Left renal cortex interstitium (tissue), 4 donors: ENCODE measurements around the gene SPR. TPM values are rescaled to one million over a fixed set of nuclear protein-coding genes. Genes with fewer than 3 reads are reported as not detected.

Experiments used
- DNase-seq, 4 donors: peaks; one replicate each; pipeline ENCODE4 v3.0.0-alpha.2; 2013; ENCODE audit warnings: low read depth in 4 of 4, low spot score in 2 of 4, missing footprints in 1 of 4
- polyA plus RNA-seq, 4 donors: library from polyadenylated mRNA; unstranded; fragments of 120-200 nt; gene quantifications; one replicate each; pipeline ENCODE4 v1.2.1, GENCODE V29; 2013; ENCODE audit not compliant: insufficient read length in 4 of 4

Gene SPR
- 10 to 100 TPM; 10.5 to 12.5 (median 11.7) TPM for polyA plus RNA-seq

DNA sequence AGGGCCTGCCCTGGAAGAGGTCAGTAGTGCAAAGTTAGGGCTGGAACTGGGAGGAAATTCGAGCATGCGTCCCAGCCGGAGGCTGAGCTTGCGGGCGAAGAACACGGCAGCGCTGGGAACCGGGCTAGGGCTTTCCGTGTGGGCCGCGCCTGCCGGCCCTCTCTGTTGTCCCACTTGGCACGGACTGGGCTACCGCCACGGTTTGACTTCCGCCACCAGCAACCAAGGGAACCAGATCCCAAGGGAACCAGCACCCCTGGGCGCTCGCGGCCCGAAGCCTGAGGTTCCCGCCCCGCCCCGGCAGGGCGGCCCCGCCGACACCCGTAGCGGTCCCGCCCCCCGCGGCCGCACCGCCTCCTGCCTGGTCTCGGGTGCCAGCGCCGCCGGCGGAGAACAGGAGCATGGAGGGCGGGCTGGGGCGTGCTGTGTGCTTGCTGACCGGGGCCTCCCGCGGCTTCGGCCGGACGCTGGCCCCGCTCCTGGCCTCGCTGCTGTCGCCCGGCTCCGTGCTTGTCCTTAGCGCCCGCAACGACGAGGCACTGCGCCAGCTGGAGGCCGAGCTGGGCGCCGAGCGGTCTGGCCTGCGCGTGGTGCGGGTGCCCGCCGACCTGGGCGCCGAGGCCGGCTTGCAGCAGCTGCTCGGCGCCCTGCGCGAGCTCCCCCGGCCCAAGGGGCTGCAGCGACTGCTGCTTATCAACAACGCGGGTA is at the start of gene SPR:
TSS of gene SPR (plus strand) at position 377 of the 708 bp plus-strand sequence. CDS start at position 402, 25 bp downstream.
- peak in 1 of 4 donors; percentile 29 for DNase-seq

DNA sequence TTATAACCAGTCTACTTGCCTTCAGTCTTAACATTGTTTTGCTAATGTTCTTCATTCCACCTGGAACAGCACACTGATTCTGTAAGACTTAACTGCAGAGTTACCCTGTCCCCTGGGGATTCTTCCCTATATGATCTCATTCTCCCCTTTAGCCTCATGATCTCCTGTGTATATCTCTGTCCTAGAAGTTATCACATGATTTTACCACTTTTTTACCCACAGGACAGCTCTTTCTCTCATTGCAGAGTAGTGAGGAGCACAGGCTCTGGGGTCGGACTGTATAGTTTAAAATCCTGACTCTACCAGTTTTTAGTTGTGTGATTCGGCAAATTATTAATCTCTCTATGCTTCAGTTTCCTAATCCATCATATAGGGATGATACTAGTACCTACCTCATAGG is 47.1 kb upstream of the SPR start:
- no peak for DNase-seq

DNA sequence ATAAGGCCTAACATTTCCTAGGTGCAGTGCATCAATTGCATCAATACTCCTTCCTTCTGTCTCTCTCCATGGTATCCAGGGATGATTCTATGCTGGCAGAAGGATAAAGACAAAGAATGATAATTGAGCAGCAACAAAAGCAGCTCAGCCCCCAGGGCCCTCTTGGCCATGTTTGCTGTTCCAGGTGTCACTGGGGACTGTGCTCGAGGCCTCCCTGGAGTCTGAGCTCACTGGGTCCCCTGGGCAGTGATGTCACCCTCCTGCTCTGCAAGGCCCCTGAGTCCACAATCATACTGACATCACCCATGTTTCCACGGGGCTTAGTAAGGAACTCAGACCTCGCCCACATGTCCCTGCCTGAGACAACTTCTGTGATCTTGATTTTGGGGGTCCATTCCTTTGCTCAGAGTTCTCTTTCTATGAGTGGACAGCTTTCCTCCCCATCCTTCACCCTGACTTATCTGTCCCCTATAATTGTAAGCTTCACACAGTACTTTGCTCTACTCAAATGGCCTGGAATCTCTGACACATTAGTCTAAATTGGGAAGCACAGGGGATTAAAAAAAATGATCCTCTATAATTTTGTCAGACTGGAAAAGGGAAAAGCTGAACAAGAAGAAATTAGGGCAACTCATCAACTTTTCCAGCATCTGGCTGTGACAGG is 45.6 kb upstream of the SPR start:
- no peak for DNase-seq

DNA sequence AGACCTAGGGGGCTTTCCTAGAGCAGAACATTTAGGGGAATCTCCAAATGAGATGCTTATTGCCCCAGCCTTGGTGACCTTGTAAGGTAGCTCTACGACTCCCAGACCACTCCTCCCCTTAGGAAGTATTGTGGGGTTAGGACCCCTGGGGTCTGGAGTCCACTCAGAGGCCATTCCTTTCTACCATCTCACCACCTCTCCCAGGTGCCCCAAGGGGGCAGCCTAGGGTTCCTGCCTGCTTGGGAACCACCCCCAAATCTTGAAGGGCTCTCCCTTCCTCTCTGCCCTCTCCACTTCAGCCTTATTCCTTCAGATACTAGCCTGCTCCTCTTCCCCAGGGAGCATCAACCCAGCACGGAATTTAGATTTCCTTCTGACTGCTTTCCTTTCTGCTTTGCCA is 43.9 kb upstream of the SPR start:
- DNase-seq, result no peak

DNA sequence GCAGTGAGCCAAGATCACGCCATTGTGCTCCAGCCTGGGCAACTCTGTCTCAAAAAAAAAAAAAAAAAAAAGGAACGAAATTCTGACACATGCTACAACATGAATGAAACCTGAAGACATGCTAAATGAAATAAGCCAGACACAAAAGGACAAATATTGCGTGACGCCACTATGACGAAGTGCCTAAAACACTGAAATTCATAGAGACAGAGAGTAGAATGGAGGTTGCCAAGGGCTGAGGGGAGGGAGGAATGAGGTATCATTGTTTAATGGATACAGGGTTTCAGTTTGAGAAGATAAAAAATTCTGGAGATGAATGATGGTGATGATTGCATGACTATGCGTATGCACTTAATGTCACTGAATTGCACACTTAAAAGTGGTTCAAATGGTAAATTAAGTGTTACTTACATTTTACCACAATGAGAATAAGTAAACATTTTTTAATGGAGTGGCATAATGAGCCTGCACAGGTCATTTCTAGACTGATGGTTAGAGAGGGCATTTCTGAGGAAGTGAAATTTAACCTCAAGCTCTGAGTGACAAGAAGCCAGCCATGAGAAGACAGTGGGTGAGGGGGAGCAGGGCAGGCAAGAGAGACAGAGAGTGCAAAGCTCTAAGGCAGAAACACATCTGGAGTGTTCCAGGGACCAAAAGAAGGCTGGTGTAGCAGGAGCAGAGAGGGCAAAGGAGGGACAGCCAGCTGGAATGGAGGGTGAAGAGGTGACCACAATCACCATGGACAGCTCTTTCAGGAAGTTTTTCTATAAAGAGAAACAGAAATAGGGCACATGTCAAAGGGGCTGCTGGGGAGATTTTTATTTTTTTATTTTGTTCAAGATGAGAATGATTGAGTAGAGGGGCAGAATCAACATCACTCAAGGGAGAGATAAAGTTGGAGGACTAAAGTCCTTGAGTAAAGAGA is 40.8 kb upstream of the SPR start:
- DNase-seq, result no peak

DNA sequence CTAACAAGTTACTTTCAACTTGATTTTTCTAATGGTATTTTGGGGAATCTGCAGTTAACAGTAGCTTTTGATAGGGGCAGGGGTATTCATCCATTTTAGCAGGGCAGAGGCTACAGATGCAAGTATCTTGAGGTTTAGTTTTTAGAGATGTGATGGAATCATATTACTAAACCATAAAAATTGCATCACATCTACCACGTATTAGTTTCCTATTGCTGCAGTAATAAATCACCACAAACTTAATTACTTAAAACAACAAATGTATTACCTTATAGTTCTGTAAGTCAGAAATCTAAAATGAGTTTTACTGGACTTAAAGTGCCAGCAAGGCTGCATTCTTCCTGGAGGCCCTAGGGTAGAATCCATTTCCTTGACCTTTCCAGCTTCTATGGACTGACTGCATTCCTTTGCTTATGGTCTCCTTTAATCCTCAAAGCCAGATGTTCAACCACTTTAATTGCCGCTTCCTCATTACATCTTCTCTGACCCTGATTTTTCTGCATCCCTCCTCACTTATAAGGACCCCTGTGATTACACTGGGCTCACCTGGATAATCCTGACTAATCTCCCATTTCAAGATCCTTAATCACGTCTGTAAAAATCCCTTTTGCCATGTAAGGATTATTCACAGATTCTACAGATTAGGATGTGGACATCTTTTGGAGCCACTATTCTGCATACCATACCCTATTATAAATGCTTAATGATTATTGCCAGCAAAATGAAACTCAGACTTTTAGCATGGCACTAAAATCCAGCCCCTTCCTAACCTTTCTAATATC is 39.5 kb upstream of the SPR start:
- no peak for DNase-seq

DNA sequence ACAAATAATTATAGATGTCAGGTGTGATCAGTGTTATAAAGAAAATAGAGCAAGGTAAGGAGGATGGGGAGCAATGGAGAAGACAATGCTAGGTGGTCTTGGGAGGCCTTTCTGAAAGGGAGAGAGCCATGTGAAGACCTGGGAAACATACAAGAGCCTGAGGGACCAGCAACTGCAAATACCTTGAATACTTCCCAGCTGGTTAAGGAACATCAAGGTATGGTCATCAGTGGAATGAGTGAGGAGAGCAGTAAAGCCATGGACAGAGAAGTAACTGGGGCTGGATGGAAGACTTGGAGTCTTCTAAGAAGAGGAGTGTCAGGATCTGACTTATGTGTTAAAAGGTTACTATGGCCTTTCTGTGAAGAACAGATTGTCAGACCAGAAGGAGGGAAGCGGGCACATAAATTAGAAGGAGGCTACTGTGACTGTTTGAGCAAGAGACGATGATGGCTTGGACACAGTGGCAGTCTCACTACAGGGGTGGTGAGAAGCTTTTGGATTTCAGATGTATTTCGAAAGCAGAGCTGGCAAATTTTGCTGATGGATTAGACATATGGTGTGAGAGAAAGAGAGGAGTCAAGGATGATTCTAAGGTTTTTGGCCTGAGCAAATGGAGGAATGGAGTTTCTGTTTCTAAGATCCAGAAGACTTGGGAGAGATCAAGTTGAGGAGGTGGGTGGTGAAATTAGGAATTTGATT is 38.6 kb upstream of the SPR start:
- DNase-seq, result no peak

DNA sequence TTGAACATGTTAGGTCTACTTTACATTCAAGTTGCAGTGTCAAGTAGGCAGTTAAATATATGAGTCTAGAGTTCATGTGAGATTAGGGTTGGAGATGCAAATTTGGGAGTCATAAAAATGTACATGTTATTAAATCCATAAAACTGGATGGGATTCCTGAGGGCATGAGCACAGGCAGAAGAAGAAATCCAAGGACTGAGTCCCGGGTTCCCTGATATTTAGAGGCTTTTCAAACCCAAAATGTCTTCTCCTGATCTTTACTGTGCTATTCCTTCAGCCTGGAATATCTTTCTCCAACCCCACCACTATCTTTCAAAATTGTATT is 38.1 kb upstream of the SPR start:
- no peak for DNase-seq

DNA sequence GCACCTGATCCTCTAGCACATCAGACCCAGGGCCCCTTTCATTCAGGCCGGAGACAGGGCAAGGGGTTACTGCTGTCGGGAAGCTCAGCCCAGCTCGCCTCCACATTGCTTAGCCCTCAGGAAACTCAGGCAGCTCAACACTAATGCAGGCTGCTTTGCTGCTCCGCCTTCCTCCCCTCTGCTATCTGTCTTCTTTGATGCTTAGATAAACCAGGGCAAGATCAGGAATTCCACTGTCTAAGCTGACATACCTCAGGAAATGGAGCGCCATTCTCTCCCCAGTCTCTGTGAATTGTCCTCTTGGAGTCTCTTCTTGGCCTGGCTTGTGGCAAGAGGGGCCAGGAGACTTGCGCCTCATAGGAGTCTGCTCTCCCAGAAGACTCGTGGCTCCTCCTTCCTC is 35.9 kb upstream of the SPR start:
- DNase-seq, result no peak

DNA sequence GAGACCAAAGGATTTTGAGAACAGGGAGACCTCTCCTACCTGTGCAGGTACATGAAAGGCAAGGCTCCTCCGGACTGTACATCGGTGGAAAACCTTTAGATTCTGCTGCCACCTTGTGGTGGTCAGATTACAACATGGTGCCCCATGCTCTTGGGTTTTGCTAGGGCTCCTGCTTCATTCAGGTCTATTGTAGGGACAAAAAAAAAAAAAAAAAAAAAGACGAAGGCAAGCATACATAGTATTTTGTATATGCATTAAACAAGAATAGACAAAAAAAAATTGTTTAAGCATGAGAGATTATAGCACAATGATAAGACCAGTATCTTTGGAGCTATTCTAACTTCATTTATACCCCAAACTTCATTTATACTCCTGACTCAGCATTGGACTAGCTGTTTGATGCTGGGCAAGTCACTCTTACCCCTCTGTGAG is 27.4 kb upstream of the SPR start:
- peak in 3 of 4 donors; percentile 26 to 47 (median 34) for DNase-seq

DNA sequence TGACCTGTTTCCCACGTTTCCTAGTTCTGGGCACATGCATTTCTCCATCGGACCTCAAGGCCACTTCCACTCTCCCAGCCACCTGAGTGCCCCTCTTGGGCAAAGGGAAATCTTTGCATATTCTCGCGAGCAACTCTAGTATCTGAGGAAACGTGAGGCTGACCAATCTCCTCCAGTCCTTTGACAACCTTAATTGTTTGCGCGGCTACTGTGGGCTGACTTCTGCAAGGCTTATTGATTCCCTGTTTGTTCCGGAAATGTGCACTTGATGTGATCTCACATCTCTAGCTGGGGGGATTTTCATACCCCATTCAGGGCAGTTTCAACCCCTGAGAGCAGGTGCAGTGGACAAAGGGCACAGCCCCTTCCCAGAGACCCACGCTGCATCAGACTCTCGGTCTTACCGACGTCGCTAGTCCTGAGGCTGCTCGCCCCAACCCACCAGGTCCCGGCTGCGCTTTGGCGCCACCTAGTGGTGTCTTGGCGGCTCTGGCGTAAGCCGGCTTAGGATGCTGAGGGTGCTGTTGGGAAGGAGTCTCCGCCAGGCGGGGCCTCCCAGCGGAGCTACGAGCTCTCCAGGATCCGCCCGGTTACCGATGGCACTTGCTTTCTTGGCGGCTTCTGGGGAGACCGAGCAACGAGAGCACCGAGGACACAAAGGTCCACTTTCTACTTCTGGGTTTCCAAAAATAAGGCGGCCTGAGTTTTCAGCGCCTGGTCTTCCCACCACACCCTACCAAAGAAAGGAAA is 24.8 kb upstream of the SPR start:
- DNase-seq, result peak; percentile 58 to 88 (median 78)

DNA sequence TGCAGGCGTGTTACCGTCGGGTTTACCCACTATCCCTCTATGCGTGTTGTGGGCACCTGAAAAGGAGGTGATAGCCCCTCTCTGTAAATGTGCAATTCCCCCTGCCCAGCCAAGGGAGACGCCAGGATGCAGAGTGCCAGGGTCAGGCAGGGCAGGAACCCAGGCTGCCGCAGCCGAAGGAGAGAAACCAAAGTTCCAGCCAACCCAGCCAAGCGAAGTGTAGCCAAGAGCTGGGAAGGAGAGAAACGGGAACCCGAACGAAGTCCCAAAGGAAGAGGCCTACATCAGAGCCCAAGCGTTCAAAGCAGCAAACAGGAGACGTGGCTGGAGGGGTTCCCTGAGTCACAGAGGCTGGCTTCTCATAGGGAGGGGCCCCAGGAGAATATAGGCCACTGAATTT is 24.2 kb upstream of the SPR start:
- no peak for DNase-seq

DNA sequence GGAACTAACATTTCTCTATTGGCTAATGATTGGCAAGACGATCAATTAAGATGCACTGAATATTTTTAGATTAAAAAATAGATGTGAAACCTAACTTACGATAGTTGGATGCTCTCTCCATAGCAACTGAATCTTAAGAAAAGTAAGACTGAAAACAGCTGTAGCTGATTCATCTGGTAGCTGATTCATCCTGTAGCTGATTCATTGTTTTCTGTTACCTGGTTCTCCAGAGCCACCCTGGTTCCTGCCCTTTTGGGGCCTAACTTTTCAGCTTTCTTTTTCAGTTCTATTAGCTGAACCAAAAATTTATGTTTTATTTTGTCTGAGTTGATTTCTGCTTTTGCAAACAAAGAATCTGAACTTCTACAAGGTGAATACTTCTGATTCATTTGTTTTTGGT is 22.7 kb upstream of the SPR start:
- no peak for DNase-seq

DNA sequence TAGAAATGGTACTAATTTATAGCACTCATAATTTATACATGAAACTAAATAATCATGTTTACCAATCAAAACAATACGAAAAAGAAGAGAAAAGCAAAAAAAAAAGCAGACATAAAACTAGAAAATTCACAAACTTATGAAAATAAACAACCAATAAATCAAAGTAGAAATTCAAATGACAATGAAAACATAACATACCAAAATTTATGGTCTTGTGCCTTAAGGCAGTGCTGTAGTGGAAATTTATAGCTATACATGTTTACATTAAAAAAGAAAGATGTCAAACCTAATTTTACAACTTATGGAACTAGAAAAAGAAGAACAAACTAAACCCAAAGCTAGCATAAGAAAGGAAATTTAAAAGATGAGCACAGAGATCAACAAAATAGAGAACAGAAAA is 16.1 kb upstream of the SPR start:
- DNase-seq, result no peak

DNA sequence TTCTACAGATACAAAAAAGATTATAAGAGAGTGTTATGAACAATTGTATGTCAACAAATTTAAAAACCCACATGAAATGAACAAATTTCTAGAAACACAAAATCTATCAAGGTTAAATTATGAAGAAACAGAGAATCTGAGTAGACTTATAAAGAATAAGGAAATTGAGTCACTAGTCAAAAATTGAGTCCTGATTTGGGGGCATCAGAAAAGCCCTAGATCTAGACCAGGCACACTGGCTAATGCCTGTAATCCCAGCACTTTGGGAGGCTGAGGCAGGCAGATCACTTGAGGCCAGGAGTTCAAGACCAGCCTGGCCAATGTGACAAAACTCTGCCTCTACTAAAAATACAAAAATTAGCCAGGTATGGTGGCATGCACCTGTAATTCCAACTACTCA is 15.3 kb upstream of the SPR start:
- DNase-seq, result no peak

DNA sequence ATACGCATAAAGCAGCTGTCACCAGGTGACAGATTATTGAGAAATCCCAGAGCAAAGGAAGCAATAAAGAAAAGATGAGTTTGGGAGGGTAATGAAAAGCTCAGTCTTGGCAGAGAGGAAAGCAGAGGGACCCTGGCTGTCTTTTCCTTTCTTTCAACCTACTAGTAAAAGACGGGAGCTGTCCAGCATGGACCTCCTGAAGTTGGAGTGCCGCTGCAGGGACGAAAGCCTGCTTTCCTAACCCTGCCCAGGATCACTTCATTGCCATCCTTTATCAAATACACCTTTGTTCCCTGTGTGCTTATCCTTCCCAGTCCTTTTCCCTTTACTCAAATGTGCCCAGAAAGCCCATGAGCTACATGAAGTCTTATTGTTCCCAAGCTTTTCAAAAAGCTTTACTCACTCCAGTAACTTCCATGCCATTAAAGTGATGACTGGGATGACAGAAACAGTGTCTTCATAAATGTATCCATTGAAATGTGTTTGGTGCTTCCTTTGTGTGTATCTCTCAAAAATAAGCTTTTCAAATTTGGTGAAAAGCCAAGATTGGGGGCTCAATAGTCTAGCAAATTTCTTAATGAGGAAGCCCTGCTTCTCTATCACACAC is 3.7 kb upstream of the SPR start:
- peak in 1 of 4 donors; percentile 72 for DNase-seq

DNA sequence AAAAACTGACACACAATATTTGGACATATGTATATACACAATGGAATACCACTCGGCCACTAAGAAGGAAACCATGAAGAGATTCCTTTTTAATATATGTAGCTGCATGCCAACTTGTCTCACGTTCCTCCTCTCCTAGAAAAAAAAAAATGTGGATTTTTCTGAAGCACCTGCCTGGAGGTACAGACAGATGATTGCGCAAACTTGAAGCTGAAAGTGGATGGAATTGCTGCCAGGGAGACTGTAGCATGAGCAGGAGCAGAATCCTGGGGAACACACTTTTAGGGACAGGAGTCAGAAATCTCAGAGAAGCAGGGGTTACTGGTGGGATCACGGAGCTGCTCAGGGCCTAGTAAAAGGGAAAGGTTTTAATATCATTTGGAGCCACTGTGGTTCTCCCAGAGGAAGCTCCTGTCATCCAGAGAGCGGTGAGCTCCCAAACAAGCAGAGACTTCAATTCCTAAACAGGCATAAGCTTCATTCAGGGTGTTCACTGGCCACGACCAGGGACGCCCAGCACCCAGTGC is 640 bp upstream of the SPR start:
- no peak for DNase-seq

DNA sequence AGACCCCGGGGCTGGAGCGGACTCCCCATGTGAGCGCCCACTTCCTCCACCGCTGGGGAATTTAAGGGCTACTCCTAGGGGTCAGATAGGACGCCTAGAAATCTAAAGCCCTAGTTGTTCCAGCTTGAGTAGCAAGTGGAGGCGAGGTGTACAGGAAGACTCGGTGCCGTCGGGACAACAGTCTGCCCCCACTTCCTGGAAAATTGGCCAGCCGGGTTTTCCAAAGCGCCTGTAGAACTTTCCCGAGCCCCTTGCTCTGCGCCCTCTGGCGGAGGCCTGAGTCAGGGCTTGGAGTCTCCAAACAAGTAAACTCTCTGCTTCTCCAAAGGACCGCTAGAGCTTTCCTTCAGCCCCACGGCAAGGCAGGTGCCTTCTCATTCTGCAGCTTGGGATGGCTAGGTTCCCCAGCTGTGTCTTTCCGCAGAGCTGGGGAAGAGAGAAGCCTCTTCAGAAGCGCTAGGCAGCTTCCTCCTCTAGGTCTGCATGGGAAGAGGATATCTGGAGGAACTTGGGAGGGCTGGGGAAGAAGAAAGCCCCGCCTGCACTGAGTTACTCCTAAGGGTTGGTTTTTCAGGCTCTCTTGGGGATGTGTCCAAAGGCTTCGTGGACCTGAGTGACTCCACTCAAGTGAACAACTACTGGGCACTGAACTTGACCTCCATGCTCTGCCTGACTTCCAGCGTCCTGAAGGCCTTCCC is 681 bp downstream of the SPR start:
- peak; percentile 70 to 87 (median 72) for DNase-seq
